GM23338 (cell line): ENCODE data around the gene LRRFIP1. TPM values are rescaled to one million over a fixed set of nuclear protein-coding genes. Genes with fewer than 3 reads are reported as not detected.
A peak's percentile ranks its signal among the peaks of the same experiment; 100 is the strongest.
"Not testable (repeated sequence)": the region's sequence is repeated elsewhere in the genome, so short reads cannot be mapped to it uniquely, and the experiment has no call there.

ENCODE experiments used
- ATAC-seq: fragments of 200-7000 bp; cut with Tn5 transposase; 3 replicates; pipeline ENCODE4 v1.9.1; 2020
- DNase-seq: peaks from one replicate; pipeline ENCODE4 v3.0.0-alpha.2; 2015; ENCODE audit warnings: low spot score
- H2AFZ ChIP-seq: fragments of 200-600 bp; sonication (generic); 2 replicates; pipeline ENCODE4 v1.8.0; 2016; ENCODE audit warnings: antibody characterized with exemption, mild to moderate bottlenecking, moderate library complexity
- H3F3A ChIP-seq: fragments of 200-600 bp; sonication (generic); replicated peaks from 2 replicates; pipeline ENCODE4 v1.8.0; 2017; ENCODE audit warnings: antibody characterized with exemption, mixed run types, low read depth
- H3K27ac ChIP-seq: fragments of 200-600 bp; sonication (generic); 2 replicates; pipeline ENCODE4 v1.6.1; 2016; ENCODE audit warnings: low read depth
- H3K27me3 ChIP-seq: fragments of 200-600 bp; sonication (generic); 2 replicates; pipeline ENCODE4 v1.8.0; 2016; ENCODE audit warnings: mild to moderate bottlenecking, mixed run types, moderate library complexity; ENCODE audit not compliant: insufficient read depth
- H3K36me3 ChIP-seq: fragments of 200-600 bp; sonication (generic); 2 replicates; pipeline ENCODE4 v1.8.0; 2016; ENCODE audit warnings: mild to moderate bottlenecking; ENCODE audit not compliant: insufficient read depth
- H3K4me1 ChIP-seq: fragments of 200-600 bp; sonication (generic); 2 replicates; pipeline ENCODE4 v1.8.0; 2016; ENCODE audit warnings: mild to moderate bottlenecking, moderate library complexity; ENCODE audit not compliant: insufficient read depth
- H3K4me2 ChIP-seq: fragments of 200-600 bp; sonication (generic); 2 replicates; pipeline ENCODE4 v1.7.1; 2017; ENCODE audit warnings: mixed run types
- H3K4me3 ChIP-seq: fragments of 200-600 bp; sonication (generic); 2 replicates; pipeline ENCODE4 v1.6.1; 2016; ENCODE audit warnings: mixed run types
- H3K79me2 ChIP-seq: fragments of 200-600 bp; sonication (generic); replicated peaks from 2 replicates; pipeline ENCODE4 v1.8.0; 2017; ENCODE audit warnings: mild to moderate bottlenecking; ENCODE audit not compliant: insufficient read depth
- H3K9me2 ChIP-seq: fragments of 200-600 bp; sonication (generic); 2 replicates; pipeline ENCODE4 v1.8.0; 2017; ENCODE audit not compliant: insufficient read depth
- H4K20me1 ChIP-seq: fragments of 200-600 bp; sonication (generic); replicated peaks from 2 replicates; pipeline ENCODE4 v1.8.0; 2017; ENCODE audit warnings: mild to moderate bottlenecking; ENCODE audit not compliant: insufficient read depth
- H3K27ac Mint-ChIP-seq: 2 replicates; pipeline ENCODE4 v1.8.0; 2020; ENCODE audit warnings: inconsistent platforms, mild to moderate bottlenecking, moderate library complexity, mixed read lengths
- H3K27me3 Mint-ChIP-seq: 3 replicates; pipeline ENCODE4 v1.8.0; 2022; ENCODE audit warnings: low read depth, mild to moderate bottlenecking, moderate library complexity, mixed read lengths, inconsistent platforms; ENCODE audit not compliant: insufficient read depth, poor library complexity
- H3K36me3 Mint-ChIP-seq: 3 replicates; pipeline ENCODE4 v1.8.0; 2021; ENCODE audit warnings: low read depth, mild to moderate bottlenecking, inconsistent platforms, moderate library complexity, mixed read lengths
- H3K4me1 Mint-ChIP-seq: 3 replicates; pipeline ENCODE4 v1.8.0; 2020; ENCODE audit warnings: mild to moderate bottlenecking, inconsistent platforms, mixed read lengths
- H3K4me3 Mint-ChIP-seq: 3 replicates; pipeline ENCODE4 v1.8.0; 2021; ENCODE audit warnings: moderate library complexity, mild to moderate bottlenecking, inconsistent platforms, mixed read lengths
- H3K9me3 Mint-ChIP-seq: 3 replicates; pipeline ENCODE4 v1.8.0; 2020; ENCODE audit warnings: moderate library complexity, mild to moderate bottlenecking, inconsistent platforms, mixed read lengths
- CREB1 ChIP-seq: fragments of 250-450 bp; sonication (Bioruptor Pico); IDR thresholded peaks from 2 replicates; pipeline ENCODE4 v1.5.0; 2020; ENCODE audit warnings: low read depth, mild to moderate bottlenecking, moderate library complexity
- POLR2AphosphoS5 ChIP-seq: IDR thresholded peaks from 2 replicates; pipeline ENCODE4 v1.6.1; 2016; ENCODE audit warnings: antibody characterized with exemption, low read depth
- REST ChIP-seq: IDR thresholded peaks from one replicate; pipeline ENCODE4 v1.6.1; 2018; ENCODE audit warnings: antibody characterized with exemption; ENCODE audit not compliant: unreplicated experiment
- ZNF331 ChIP-seq: fragments of 250-450 bp; sonication (Bioruptor Pico); IDR thresholded peaks from 2 replicates; pipeline ENCODE4 v1.5.0; 2020; ENCODE audit warnings: low read depth, mild to moderate bottlenecking, moderate library complexity
- polyA plus RNA-seq: library from polyadenylated mRNA; unstranded; fragments of >200 nt; fragmentation: Nextera tagmentation; extraction: Ambion mirVana; gene quantifications from 2 replicates; pipeline ENCODE4 v1.2.1, GENCODE V29; 2016
- total RNA-seq: library from RNA; depleted of rRNA; stranded (reverse); fragments of >200 nt; shearing (Covaris generic); gene quantifications from 2 replicates; pipeline ENCODE4 v1.2.3, GENCODE V29; 2014

LRRFIP1 gene
- total and polyA plus RNA-seq, 2 experiments from 2014 or later: 59.6 to 178 TPM

GRCh38 chr2:237594514-237594871 lies 32.9 kb upstream of the LRRFIP1 start:
- H3K27ac Mint-ChIP-seq: peak overlapping the region; percentile 85
- Histone ChIP-seq H3F3A (0 out of 2 replicates have a peak, but pooled peaks cover 9% of the 10 kb centered on the region), H3K27ac (peak overlapping the region; percentile 87; the same call in 1 of the 2 replicates), H3K36me3 (no peaks in the 10 kb centered on the region), H4K20me1 (no peaks in the 10 kb centered on the region), H3K9me2 (no peaks in the 10 kb centered on the region), H3K4me2 (peak overlapping the region; percentile 42), H3K4me1 (peaks cover 37% of the 10 kb centered on the region), H3K79me2 (peaks cover 8% of the 10 kb centered on the region; the same call in 1 of the 2 replicates), H3K4me3 (no peak overlapping the region), H3K27me3 (no peaks in the 10 kb centered on the region), H2AFZ (no peak overlapping the region)
- peaks cover 73% of the 10 kb centered on the region for H3K4me1 Mint-ChIP-seq
- no peak for TF ChIP-seq REST
- TF ChIP-seq POLR2AphosphoS5: no peak
- TF ChIP-seq CREB1 (CRISPR knock-in tag): no peak
- TF ChIP-seq ZNF331 (CRISPR knock-in tag): no peak
- H3K4me3 Mint-ChIP-seq: peak overlapping the region; percentile 36
- DNase-seq (no peak), ATAC-seq (no peak)
- H3K27me3 Mint-ChIP-seq: peaks cover 17% of the 10 kb centered on the region
- H3K36me3 Mint-ChIP-seq: peaks cover 3% of the 10 kb centered on the region; the same call in 1 of the 3 replicates
- H3K9me3 Mint-ChIP-seq: no peaks in the 10 kb centered on the region; the same call in 2 of the 3 replicates

- H3K79me2 ChIP-seq, H3K4me3 ChIP-seq, H3K36me3 Mint-ChIP-seq, H3K4me3 Mint-ChIP-seq, H3K4me2 ChIP-seq, ATAC-seq, H3K27ac Mint-ChIP-seq, H3K27ac ChIP-seq, H3K27me3 ChIP-seq, H3K9me3 Mint-ChIP-seq, H4K20me1 ChIP-seq, DNase-seq, H3K36me3 ChIP-seq, H2AFZ ChIP-seq, H3K9me2 ChIP-seq: not testable (repeated sequence)
- H3F3A ChIP-seq: 0 out of 2 replicates have a peak, but pooled peaks cover 11% of the 10 kb centered on the region
- peaks cover 17% of the 10 kb centered on the region for H3K27me3 Mint-ChIP-seq
- H3K4me1 ChIP-seq: peaks cover 29% of the 10 kb centered on the region
- peaks cover 69% of the 10 kb centered on the region for H3K4me1 Mint-ChIP-seq
Measured at GRCh38 chr2:237595829-237596519, 31.4 kb upstream of the LRRFIP1 start.

- Histone ChIP-seq H2AFZ (no peak overlapping the region; the same call in 1 of the 2 replicates), H4K20me1 (no peaks in the 10 kb centered on the region), H3K4me2 (no peak overlapping the region), H3K4me1 (peaks cover 29% of the 10 kb centered on the region), H3K27me3 (no peaks in the 10 kb centered on the region), H3K9me2 (no peaks in the 10 kb centered on the region), H3K79me2 (no peaks in the 10 kb centered on the region), H3F3A (0 out of 2 replicates have a peak, but pooled peaks cover 11% of the 10 kb centered on the region), H3K36me3 (no peaks in the 10 kb centered on the region), H3K4me3 (no peak overlapping the region), H3K27ac (no peak overlapping the region)
- Mint-ChIP-seq H3K27ac (no peak overlapping the region), H3K9me3 (no peaks in the 10 kb centered on the region; the same call in 2 of the 3 replicates), H3K27me3 (peaks cover 18% of the 10 kb centered on the region), H3K36me3 (peaks cover 3% of the 10 kb centered on the region; the same call in 1 of the 3 replicates), H3K4me1 (peaks cover 69% of the 10 kb centered on the region), H3K4me3 (no peak overlapping the region)
- ATAC-seq: no peak
- DNase-seq: no peak
- TF ChIP-seq ZNF331 (CRISPR knock-in tag): no peak
Measured at GRCh38 chr2:237596520-237597195, 30.7 kb upstream of the LRRFIP1 start.
